Activated CD8-positive, alpha-beta T cell treated with anti-CD3 and anti-CD28 coated beads for 36 hours (primary cell): Measurements from ENCODE around the gene UGT1A9. TPM values are rescaled to one million over a fixed set of nuclear protein-coding genes. Genes with fewer than 3 reads are reported as not detected.

Experiments used
- ATAC-seq: fragments of 200-7000 bp; cut with Tn5 transposase; one replicate; pipeline ENCODE4 v1.10.0; 2021; ENCODE audit warnings: mild to moderate bottlenecking, moderate library complexity
- CTCF ChIA-PET: fragments of 350-600 bp; sonication (Branson Sonifier 250); formaldehyde crosslinking; loops from one replicate; lab custom pipeline; 2021; ENCODE audit warnings: antibody characterized with exemption; lab: Charles Lee
- POLR2A ChIA-PET: fragments of 350-600 bp; sonication (Branson Sonifier 250); formaldehyde crosslinking; loops from one replicate; lab custom pipeline; 2021; ENCODE audit warnings: antibody characterized with exemption; lab: Charles Lee
- DNase-seq: peaks from one replicate; pipeline ENCODE4 v3.0.0-alpha.2; 2020
- H3K27ac Mint-ChIP-seq: one replicate; pipeline ENCODE4 v1.8.0; 2021; ENCODE audit warnings: mild to moderate bottlenecking, mixed read lengths
- H3K27me3 Mint-ChIP-seq: one replicate; pipeline ENCODE4 v1.8.0; 2021; ENCODE audit warnings: mixed read lengths
- H3K36me3 Mint-ChIP-seq: one replicate; pipeline ENCODE4 v1.8.0; 2021; ENCODE audit warnings: low read depth, mixed read lengths
- H3K4me1 Mint-ChIP-seq: one replicate; pipeline ENCODE4 v1.8.0; 2021; ENCODE audit warnings: low read depth, mixed read lengths
- H3K4me3 Mint-ChIP-seq: one replicate; pipeline ENCODE4 v1.8.0; 2021; ENCODE audit warnings: mild to moderate bottlenecking, moderate library complexity, mixed read lengths
- H3K9me3 Mint-ChIP-seq: one replicate; pipeline ENCODE4 v1.8.0; 2021; ENCODE audit warnings: mixed read lengths
- CTCF ChIP-seq: fragments of 200-600 bp; IDR thresholded peaks from one replicate; pipeline ENCODE4 v1.8.0; 2022; ENCODE audit warnings: antibody characterized with exemption, mild to moderate bottlenecking
- intact Hi-C: fragments of 100-400 bp; cut with micrococcal nuclease; formaldehyde crosslinking; loops from one replicate; pipeline ENCODE4 v1.10.0; 2022
- total RNA-seq, 2 experiments: library from RNA; stranded (reverse); gene quantifications; one replicate each; pipeline ENCODE4 v1.2.3, GENCODE V29; 2021

The UGT1A9 gene
- total RNA-seq, 2 experiments from 2014 or later: not detected

GRCh38 chr2:233820774-233821105 is 149.0 kb downstream of the UGT1A9 start:
- Mint-ChIP-seq H3K9me3 (no peaks in the 10 kb centered on the region), H3K36me3 (no peaks in the 10 kb centered on the region), H3K4me3 (no peak overlapping the region), H3K27ac (no peak overlapping the region), H3K4me1 (no peaks in the 10 kb centered on the region), H3K27me3 (no peaks in the 10 kb centered on the region)
- DNase-seq (no peak), ATAC-seq (no peak)
- intact Hi-C loops: no loop called here
- ChIA-PET POLR2A (no interaction called here), CTCF (no interaction called here)
- TF ChIP-seq CTCF: no peak

- POLR2A ChIA-PET: no interaction called here
- H3K9me3 Mint-ChIP-seq: no peaks in the 10 kb centered on the region
- no peak overlapping the region for H3K27ac Mint-ChIP-seq
- H3K36me3 Mint-ChIP-seq: no peaks in the 10 kb centered on the region
- no peak for TF ChIP-seq CTCF
- ATAC-seq (no peak), DNase-seq (no peak)
- intact Hi-C loops: no loop called here
- no peaks in the 10 kb centered on the region for H3K4me1 Mint-ChIP-seq
- H3K27me3 Mint-ChIP-seq: peaks cover under 1% of the 10 kb centered on the region
- H3K4me3 Mint-ChIP-seq: no peak overlapping the region
- CTCF ChIA-PET: no interaction called here
Observed at GRCh38 chr2:233821196-233821595, 149.5 kb downstream of the UGT1A9 start.

- peaks cover 2% of the 10 kb centered on the region for H3K27me3 Mint-ChIP-seq
- intact Hi-C loops: no loop called here
- no peaks in the 10 kb centered on the region for H3K9me3 Mint-ChIP-seq
- H3K27ac Mint-ChIP-seq: no peak overlapping the region
- DNase-seq (no peak), ATAC-seq (no peak)
- TF ChIP-seq CTCF: no peak
- no peak overlapping the region for H3K4me3 Mint-ChIP-seq
- no peaks in the 10 kb centered on the region for H3K4me1 Mint-ChIP-seq
- H3K36me3 Mint-ChIP-seq: no peaks in the 10 kb centered on the region
- CTCF ChIA-PET: no interaction called here
- POLR2A ChIA-PET: no interaction called here
Observed at GRCh38 chr2:233821709-233822100, 150.0 kb downstream of the UGT1A9 start.

- POLR2A ChIA-PET: no interaction called here
- CTCF ChIA-PET: interaction anchor here (0.6 kb wide), 1 partner anchor 1217 kb away, joined by 3 read pairs; no protein-coding TSS in a partner anchor
- Mint-ChIP-seq H3K27ac (no peak overlapping the region), H3K9me3 (no peaks in the 10 kb centered on the region), H3K4me1 (no peaks in the 10 kb centered on the region), H3K36me3 (no peaks in the 10 kb centered on the region), H3K4me3 (no peak overlapping the region), H3K27me3 (peaks cover 2% of the 10 kb centered on the region)
- intact Hi-C loops: no loop called here
- ATAC-seq: no peak
- no peak for TF ChIP-seq CTCF
- DNase-seq: no peak
Observed at GRCh38 chr2:233822101-233822771, 150.5 kb downstream of the UGT1A9 start.

Other genes with a start within 250 kb of the UGT1A9 start
- 10 to 100 TPM; 14.0 to 15.8 TPM for gene USP40, start 105.1 kb upstream of the UGT1A9 start, total RNA-seq
- gene UGT1A8, start 54.3 kb upstream of the UGT1A9 start, total RNA-seq: not detected
- not detected for gene UGT1A10, start 35.5 kb upstream of the UGT1A9 start, total RNA-seq
- not detected for gene UGT1A7, start 10.0 kb downstream of the UGT1A9 start, total RNA-seq
- gene UGT1A6, start 21.0 kb downstream of the UGT1A9 start, total RNA-seq: not detected
- not detected for gene UGT1A5, start 41.0 kb downstream of the UGT1A9 start, total RNA-seq
- gene UGT1A4, start 46.8 kb downstream of the UGT1A9 start, total RNA-seq: not detected
- not detected for gene UGT1A3, start 57.1 kb downstream of the UGT1A9 start, total RNA-seq
- not detected for gene UGT1A1, start 88.4 kb downstream of the UGT1A9 start, total RNA-seq
- not detected for gene MROH2A, start 106.4 kb downstream of the UGT1A9 start, total RNA-seq
- 10 to 100 TPM; 79.8 to 83.6 TPM for gene HJURP, start 182.6 kb downstream of the UGT1A9 start, total RNA-seq
- not detected for gene TRPM8, start 245.5 kb downstream of the UGT1A9 start, total RNA-seq